ENCODE results near the gene ABLIM1. TPM values are rescaled to one million over a fixed set of nuclear protein-coding genes. Genes with fewer than 3 reads are reported as not detected.
A peak's percentile ranks its signal among the peaks of the same experiment; 100 is the strongest.

Gene ABLIM1
- total RNA-seq, 2 experiments from 2014 or later = 157 to 159 TPM

- CTCF ChIA-PET = no interaction called here
- Mint-ChIP-seq H3K4me3 (no peak overlapping the region), H3K27me3 (ENCODE audit: low read depth) (peaks cover 34% of the 10 kb centered on the region), H3K27ac (no peak overlapping the region), H3K9me3 (no peaks in the 10 kb centered on the region), H3K4me1 (ENCODE audit: low read depth) (peaks cover 8% of the 10 kb centered on the region), H3K36me3 (ENCODE audit: low read depth) (no peaks in the 10 kb centered on the region)
- intact Hi-C loops (cut with micrococcal nuclease) = no loop called here
- DNase-seq = no peak
Observed at GRCh38 chr10:114635797-114636550, 22.1 kb downstream of the ABLIM1 start.

DNA sequence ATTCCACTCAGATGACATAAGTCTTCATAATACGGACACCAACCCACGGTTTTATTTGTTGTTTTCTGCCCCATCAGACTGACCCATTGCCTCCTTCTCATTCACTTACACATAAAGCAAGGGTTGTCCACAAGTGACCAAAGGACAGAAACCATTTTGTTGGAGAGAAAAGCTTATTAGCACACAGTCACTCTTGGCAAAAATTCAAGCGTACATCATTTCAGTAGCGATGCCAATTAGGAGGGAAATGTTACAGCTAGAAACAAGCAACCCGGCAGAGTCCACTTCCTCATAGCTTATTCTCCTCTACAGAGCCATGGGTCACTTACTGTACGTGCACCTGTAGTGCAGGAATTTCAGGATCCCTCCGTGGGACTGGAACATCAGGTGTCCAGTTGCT is 23.0 kb downstream of the ABLIM1 start:
- H3K9me3 Mint-ChIP-seq = no peaks in the 10 kb centered on the region
- H3K36me3 Mint-ChIP-seq (ENCODE audit: low read depth) = no peaks in the 10 kb centered on the region
- intact Hi-C loops (cut with micrococcal nuclease) = no loop called here
- H3K27me3 Mint-ChIP-seq (ENCODE audit: low read depth) = peaks cover 42% of the 10 kb centered on the region
- H3K4me1 Mint-ChIP-seq (ENCODE audit: low read depth) = peaks cover 9% of the 10 kb centered on the region
- no peak for DNase-seq
- no peak overlapping the region for H3K4me3 Mint-ChIP-seq
- CTCF ChIA-PET = interaction anchor here (0.6 kb wide), 1 partner anchor 685 kb away, joined by 3 read pairs; no protein-coding TSS in a partner anchor
- no peak overlapping the region for H3K27ac Mint-ChIP-seq

DNA sequence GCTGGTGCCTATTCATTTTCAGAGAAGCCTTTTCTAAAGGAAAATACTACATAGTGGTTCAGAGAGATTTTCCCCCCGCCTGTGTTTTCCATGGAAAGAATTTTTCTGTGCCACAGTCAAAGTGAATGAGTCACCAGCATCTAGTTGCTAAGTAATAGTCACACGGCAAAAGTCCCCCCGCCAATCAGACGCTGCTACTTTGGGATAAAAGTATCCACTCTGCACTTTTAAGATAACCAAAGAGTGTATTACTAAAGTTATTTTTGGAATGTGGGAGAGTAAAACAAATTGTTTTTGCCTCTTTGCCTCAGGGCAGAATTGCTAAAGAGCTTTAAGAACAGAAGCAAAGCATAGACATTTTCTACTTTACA is 23.5 kb downstream of the ABLIM1 start:
- Mint-ChIP-seq H3K27ac (no peak overlapping the region), H3K4me3 (no peak overlapping the region), H3K4me1 (ENCODE audit: low read depth) (peaks cover 9% of the 10 kb centered on the region), H3K36me3 (ENCODE audit: low read depth) (no peaks in the 10 kb centered on the region), H3K27me3 (ENCODE audit: low read depth) (peaks cover 46% of the 10 kb centered on the region), H3K9me3 (no peaks in the 10 kb centered on the region)
- intact Hi-C loops (cut with micrococcal nuclease) = loop anchor here (5.0 kb wide), 2 partner anchors 82 to 162 kb away; no protein-coding TSS in a partner anchor
- no peak for DNase-seq
- CTCF ChIA-PET = no interaction called here

GRCh38 chr10:114632869-114633715 is 25.0 kb downstream of the ABLIM1 start:
- intact Hi-C loops (cut with micrococcal nuclease) = loop anchor here (5.0 kb wide), 2 partner anchors 81 to 161 kb away; no protein-coding TSS in a partner anchor
- H3K27ac Mint-ChIP-seq = no peak overlapping the region
- peaks cover 9% of the 10 kb centered on the region for H3K4me1 Mint-ChIP-seq (ENCODE audit: low read depth)
- no peaks in the 10 kb centered on the region for H3K36me3 Mint-ChIP-seq (ENCODE audit: low read depth)
- DNase-seq = no peak
- CTCF ChIA-PET = interaction anchor here (0.5 kb wide), 1 partner anchor 197 kb away, joined by 3 read pairs; no protein-coding TSS in a partner anchor
- peaks cover 49% of the 10 kb centered on the region for H3K27me3 Mint-ChIP-seq (ENCODE audit: low read depth)
- no peaks in the 10 kb centered on the region for H3K9me3 Mint-ChIP-seq
- no peak overlapping the region for H3K4me3 Mint-ChIP-seq

GRCh38 chr10:114631666-114632417 is 26.2 kb downstream of the ABLIM1 start:
- H3K27ac Mint-ChIP-seq = no peak overlapping the region

DNA sequence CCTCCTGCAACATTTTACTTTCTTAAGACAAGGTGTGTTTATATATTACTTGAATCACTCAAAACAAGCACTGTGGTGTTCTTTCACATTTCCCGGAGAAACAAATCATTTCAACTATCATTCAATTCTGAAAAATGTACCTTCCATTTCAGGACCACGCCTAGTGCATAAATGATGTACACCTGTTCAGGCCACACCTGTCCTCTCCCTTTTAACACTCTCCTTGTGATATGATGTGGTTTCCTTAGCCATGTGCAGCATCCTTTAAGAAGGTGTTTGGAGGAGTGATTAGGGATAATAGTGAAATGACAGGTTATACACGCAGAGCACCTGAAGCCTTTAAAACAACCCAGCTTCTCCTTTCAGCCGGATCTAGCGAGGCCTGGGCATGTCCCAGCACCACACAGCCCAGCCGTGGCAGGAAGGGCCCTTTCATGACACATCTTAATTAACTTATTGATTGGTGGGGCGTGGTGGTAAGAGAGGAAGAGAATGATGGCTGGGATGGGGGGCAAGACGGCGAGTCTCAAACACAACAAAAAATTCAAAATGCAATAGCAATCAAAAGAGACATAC is 26.9 kb downstream of the ABLIM1 start:
- Mint-ChIP-seq H3K36me3 (ENCODE audit: low read depth) (no peaks in the 10 kb centered on the region), H3K27me3 (ENCODE audit: low read depth) (peaks cover 49% of the 10 kb centered on the region), H3K4me1 (ENCODE audit: low read depth) (peaks cover 9% of the 10 kb centered on the region), H3K4me3 (peak overlapping the region; percentile 76), H3K9me3 (no peaks in the 10 kb centered on the region), H3K27ac (no peak overlapping the region)
- no peak for DNase-seq
- intact Hi-C loops (cut with micrococcal nuclease) = loop anchor here (5.0 kb wide), 2 partner anchors 79 to 159 kb away; no protein-coding TSS in a partner anchor
- CTCF ChIA-PET = interaction anchor here (0.8 to 1.3 kb wide), 3 partner anchors 62 to 77 kb away, joined by 3 to 4 read pairs (median 3); no protein-coding TSS in a partner anchor

More at GRCh38 chr10:114631666-114632417, 26.2 kb downstream of the ABLIM1 start:
- Mint-ChIP-seq H3K4me1 (ENCODE audit: low read depth) (peaks cover 9% of the 10 kb centered on the region), H3K4me3 (peak overlapping the region; percentile 76), H3K36me3 (ENCODE audit: low read depth) (no peaks in the 10 kb centered on the region), H3K9me3 (no peaks in the 10 kb centered on the region), H3K27me3 (ENCODE audit: low read depth) (peaks cover 49% of the 10 kb centered on the region)
- intact Hi-C loops (cut with micrococcal nuclease) = loop anchor here (5.0 kb wide), 2 partner anchors 80 to 160 kb away; no protein-coding TSS in a partner anchor
- CTCF ChIA-PET = interaction anchor here (0.6 to 0.9 kb wide), 3 partner anchors 17 to 83 kb away, joined by 3 to 4 read pairs (median 3); no protein-coding TSS in a partner anchor
- DNase-seq = peak; percentile 28

DNA sequence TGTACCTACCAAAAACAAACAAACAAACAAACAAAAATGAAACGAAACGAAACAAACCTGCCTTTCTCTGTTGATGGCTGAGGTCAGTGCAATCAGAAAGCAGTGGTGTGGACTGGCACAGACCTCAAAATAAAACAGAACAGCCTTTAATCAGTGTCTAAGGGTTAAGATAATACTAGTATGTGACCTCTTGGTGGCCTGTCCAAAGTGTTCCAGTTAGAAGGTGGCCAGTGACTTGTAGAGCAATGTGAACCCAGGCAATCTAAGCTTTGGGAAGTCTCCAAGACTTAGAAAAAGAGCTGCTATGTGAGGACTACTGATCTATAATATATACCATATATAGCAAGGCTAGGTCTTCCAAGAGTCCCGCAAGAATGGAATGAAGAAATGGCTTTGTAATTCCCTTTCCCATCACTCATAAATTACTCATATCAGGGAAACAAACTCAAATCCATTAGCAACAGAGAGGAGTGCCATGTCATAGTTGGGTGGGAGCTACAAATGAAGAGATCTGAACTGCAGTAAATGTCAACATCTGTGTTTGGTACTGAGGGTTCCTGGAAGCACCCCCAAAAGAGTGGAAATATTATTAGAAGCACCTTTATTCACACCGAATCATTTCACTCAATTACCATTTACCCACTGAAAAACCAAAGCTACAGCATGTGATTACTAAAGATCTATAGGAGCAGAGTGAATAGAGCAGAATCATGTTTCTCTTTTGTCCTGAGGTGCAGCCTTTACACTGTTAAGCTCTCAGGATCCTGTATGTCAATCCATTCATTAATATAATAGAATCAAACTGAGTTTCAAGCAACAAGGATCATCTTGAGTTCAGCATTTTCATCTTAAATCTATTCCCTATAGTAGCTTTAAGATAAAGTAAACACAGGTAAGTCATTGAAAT is 28.0 kb downstream of the ABLIM1 start:
- intact Hi-C loops (cut with micrococcal nuclease) = loop anchor here (5.0 kb wide), 2 partner anchors 78 to 158 kb away; no protein-coding TSS in a partner anchor
- CTCF ChIA-PET = interaction anchor here (0.5 to 1.3 kb wide), 3 partner anchors 63 to 295 kb away, joined by 3 to 4 read pairs (median 3); no protein-coding TSS in a partner anchor
- H3K27ac Mint-ChIP-seq = no peak overlapping the region
- no peaks in the 10 kb centered on the region for H3K9me3 Mint-ChIP-seq
- H3K4me1 Mint-ChIP-seq (ENCODE audit: low read depth) = peaks cover 9% of the 10 kb centered on the region
- DNase-seq = no peak
- peaks cover 45% of the 10 kb centered on the region for H3K27me3 Mint-ChIP-seq (ENCODE audit: low read depth)
- H3K36me3 Mint-ChIP-seq (ENCODE audit: low read depth) = no peaks in the 10 kb centered on the region
- no peak overlapping the region for H3K4me3 Mint-ChIP-seq

- Mint-ChIP-seq H3K4me3 (no peak overlapping the region), H3K27me3 (ENCODE audit: low read depth) (peaks cover 43% of the 10 kb centered on the region), H3K9me3 (no peaks in the 10 kb centered on the region), H3K27ac (no peak overlapping the region), H3K4me1 (ENCODE audit: low read depth) (peaks cover 9% of the 10 kb centered on the region), H3K36me3 (ENCODE audit: low read depth) (no peaks in the 10 kb centered on the region)
- CTCF ChIA-PET = interaction anchor here (0.5 to 0.6 kb wide), 2 partner anchors 30 to 294 kb away, joined by 3 read pairs; no protein-coding TSS in a partner anchor
- DNase-seq = no peak
- intact Hi-C loops (cut with micrococcal nuclease) = no loop called here
Observed at GRCh38 chr10:114629083-114629823, 28.8 kb downstream of the ABLIM1 start.

- H3K4me3 Mint-ChIP-seq = no peak overlapping the region
- intact Hi-C loops (cut with micrococcal nuclease) = no loop called here
- CTCF ChIA-PET = interaction anchor here (0.8 kb wide), 1 partner anchor 11 kb away, joined by 3 read pairs; no protein-coding TSS in a partner anchor
- no peaks in the 10 kb centered on the region for H3K9me3 Mint-ChIP-seq
- no peak for DNase-seq
- no peaks in the 10 kb centered on the region for H3K36me3 Mint-ChIP-seq (ENCODE audit: low read depth)
- H3K27me3 Mint-ChIP-seq (ENCODE audit: low read depth) = peaks cover 35% of the 10 kb centered on the region
- no peak overlapping the region for H3K27ac Mint-ChIP-seq
- H3K4me1 Mint-ChIP-seq (ENCODE audit: low read depth) = peaks cover 9% of the 10 kb centered on the region
Observed at GRCh38 chr10:114628106-114628505, 30.0 kb downstream of the ABLIM1 start.

DNA sequence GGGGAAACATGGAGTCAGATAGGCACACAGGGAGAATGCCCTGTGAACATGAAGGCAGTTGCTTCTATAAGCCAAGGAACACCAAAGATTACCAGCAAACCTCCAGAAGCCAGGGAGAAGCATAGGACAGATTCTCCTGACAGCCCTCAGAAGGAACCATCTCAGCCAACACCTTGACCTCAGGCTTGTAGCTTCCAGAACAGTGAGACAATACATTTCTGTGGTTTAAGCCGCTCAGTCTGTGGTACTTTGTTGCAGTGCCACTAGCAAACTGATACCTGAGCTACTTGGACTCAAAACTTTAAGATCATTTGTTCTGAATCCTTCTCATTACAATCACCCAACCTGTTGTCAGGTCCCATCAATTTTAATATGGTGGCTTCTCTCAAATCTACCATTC is 31.2 kb downstream of the ABLIM1 start:
- intact Hi-C loops (cut with micrococcal nuclease) = no loop called here
- peaks cover under 1% of the 10 kb centered on the region for H3K9me3 Mint-ChIP-seq

More for the DNA sequence above, 31.2 kb downstream of the ABLIM1 start:
- H3K4me1 Mint-ChIP-seq (ENCODE audit: low read depth) = peaks cover 9% of the 10 kb centered on the region
- no peaks in the 10 kb centered on the region for H3K36me3 Mint-ChIP-seq (ENCODE audit: low read depth)
- H3K4me3 Mint-ChIP-seq = no peak overlapping the region
- peaks cover 23% of the 10 kb centered on the region for H3K27me3 Mint-ChIP-seq (ENCODE audit: low read depth)
- CTCF ChIA-PET = interaction anchor here (1.2 kb wide), 1 partner anchor 76 kb away, joined by 3 read pairs; no protein-coding TSS in a partner anchor
- no peak overlapping the region for H3K27ac Mint-ChIP-seq
- no peak for DNase-seq

All from activated naive CD4-positive, alpha-beta T cell treated with anti-CD3 and anti-CD28 coated beads for 36 hours (primary cell).